Tibial artery (tissue), 4 donors: ENCODE measurements around the gene CBX4.

Experiments
- DNase-seq, 2 donors: peaks; one replicate each; pipeline ENCODE4 v3.0.0-alpha.2; 2019
- H3K27ac ChIP-seq, 2 donors: fragments of 200-600 bp; sonication (generic) in 1 of 2; 1 replicate in 1 of 2; 2 replicates in 1 of 2; pipeline ENCODE4 v1.5.1; 2018 to 2019; ENCODE audit warnings: mild to moderate bottlenecking in 1 of 2
- H3K27me3 ChIP-seq, 2 donors: fragments of 200-600 bp; sonication (generic) in 1 of 2; one replicate each; pipeline versions ENCODE4 v1.5.1 to v1.6.0; 2016 to 2019
- H3K36me3 ChIP-seq, 3 donors: fragments of 200-600 bp; sonication (generic) in 2 of 3; one replicate each; pipeline ENCODE4 v1.5.1; 2016 to 2019; ENCODE audit warnings: mild to moderate bottlenecking in 2 of 3
- H3K4me1 ChIP-seq, 4 donors: fragments of 200-600 bp; sonication (generic) in 2 of 4; 1 replicate in 3 of 4; 2 replicates in 1 of 4; pipeline ENCODE4 v1.5.1; 2016 to 2019
- H3K4me3 ChIP-seq, 2 donors: fragments of 200-600 bp; sonication (generic) in 1 of 2; 1 replicate in 1 of 2; 2 replicates in 1 of 2; pipeline ENCODE4 v1.5.1; 2018 to 2019; ENCODE audit warnings: mild to moderate bottlenecking in 2 of 2
- H3K9me3 ChIP-seq, 3 donors: fragments of 200-600 bp; sonication (generic) in 1 of 3; one replicate each; pipeline ENCODE4 v1.5.1; 2016 to 2019
- CTCF ChIP-seq, 2 experiments: fragments of 200-600 bp in 1 of 2; fragments of 450-650 bp in 1 of 2; IDR thresholded peaks; one replicate each; pipeline ENCODE4 v1.5.1; 2017 to 2019; ENCODE audit warnings: antibody characterized with exemption in 2 of 2, mild to moderate bottlenecking in 1 of 2, moderate library complexity in 1 of 2
- intact Hi-C: fragments of 100-400 bp; cut with DNase I; formaldehyde crosslinking; loops from one replicate; pipeline ENCODE4 v1.15.0; 2023; ENCODE audit warnings: low total_unique reads

Gene CBX4

GRCh38 chr17:79784353-79785016 lies 54.8 kb downstream of the CBX4 start:
- intact Hi-C loops = no loop called here
- no peak for TF ChIP-seq CTCF (IDR thresholded peaks at IDR 0.05)
- Histone ChIP-seq H3K36me3 (no peaks in the 10 kb centered on the region), H3K4me1 (peaks cover 0 to 2% (median under 1%) of the 10 kb centered on the region in 4 donors), H3K27ac (no peak overlapping the region), H3K9me3 (no peaks in the 10 kb centered on the region), H3K27me3 (peaks cover 0 to 99% of the 10 kb centered on the region in 2 donors), H3K4me3 (no peak overlapping the region)
- no peak for DNase-seq

DNA sequence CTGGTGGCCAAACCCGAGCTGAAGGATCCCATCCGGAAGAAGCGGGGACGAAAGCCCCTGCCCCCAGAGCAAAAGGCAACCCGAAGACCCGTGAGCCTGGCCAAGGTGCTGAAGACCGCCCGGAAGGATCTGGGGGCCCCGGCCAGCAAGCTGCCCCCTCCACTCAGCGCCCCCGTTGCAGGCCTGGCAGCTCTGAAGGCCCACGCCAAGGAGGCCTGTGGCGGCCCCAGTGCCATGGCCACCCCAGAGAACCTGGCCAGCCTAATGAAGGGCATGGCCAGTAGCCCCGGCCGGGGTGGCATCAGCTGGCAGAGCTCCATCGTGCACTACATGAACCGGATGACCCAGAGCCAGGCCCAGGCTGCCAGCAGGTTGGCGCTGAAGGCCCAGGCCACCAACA lies 55.3 kb downstream of the CBX4 start:
- peaks cover 0 to 2% (median under 1%) of the 10 kb centered on the region in 4 donors for H3K4me1 ChIP-seq
- TF ChIP-seq CTCF (IDR thresholded peaks at IDR 0.05) = no peak
- DNase-seq = no peak

More for the DNA sequence above, 55.3 kb downstream of the CBX4 start:
- Histone ChIP-seq H3K4me3 (no peak overlapping the region), H3K36me3 (no peaks in the 10 kb centered on the region), H3K27ac (no peak overlapping the region), H3K9me3 (no peaks in the 10 kb centered on the region), H3K27me3 (peaks cover 0 to 99% of the 10 kb centered on the region in 2 donors)
- intact Hi-C loops = no loop called here
